GM06990 (cell line): ENCODE results near the gene RPL36.

Experiments used
- DNase-seq: peaks from one replicate; pipeline ENCODE4 v3.0.0-alpha.2; 2011; ENCODE audit not compliant: insufficient read length; ENCODE audit errors: extremely low read depth
- H3K27me3 ChIP-seq: replicated peaks from 2 replicates; pipeline ENCODE4 v1.6.0; 2011; ENCODE audit warnings: low read length; ENCODE audit not compliant: control insufficient read depth, insufficient read depth
- H3K36me3 ChIP-seq: 2 replicates; pipeline ENCODE4 v1.5.1; 2011; ENCODE audit warnings: low read length; ENCODE audit not compliant: control insufficient read depth, insufficient read depth
- H3K4me3 ChIP-seq: replicated peaks from 2 replicates; pipeline ENCODE4 v1.5.1; 2011; ENCODE audit warnings: low read depth, mild to moderate bottlenecking, control low read depth, low read length
- TF ChIP-seq, protein P1 (sequence below): IDR thresholded peaks from 2 replicates; pipeline ENCODE4 v1.5.1; 2011; ENCODE audit warnings: low read length, control low read depth, mild to moderate bottlenecking, inconsistent platforms; ENCODE audit not compliant: insufficient read depth, poor library complexity, severe bottlenecking

Gene RPL36

DNA sequence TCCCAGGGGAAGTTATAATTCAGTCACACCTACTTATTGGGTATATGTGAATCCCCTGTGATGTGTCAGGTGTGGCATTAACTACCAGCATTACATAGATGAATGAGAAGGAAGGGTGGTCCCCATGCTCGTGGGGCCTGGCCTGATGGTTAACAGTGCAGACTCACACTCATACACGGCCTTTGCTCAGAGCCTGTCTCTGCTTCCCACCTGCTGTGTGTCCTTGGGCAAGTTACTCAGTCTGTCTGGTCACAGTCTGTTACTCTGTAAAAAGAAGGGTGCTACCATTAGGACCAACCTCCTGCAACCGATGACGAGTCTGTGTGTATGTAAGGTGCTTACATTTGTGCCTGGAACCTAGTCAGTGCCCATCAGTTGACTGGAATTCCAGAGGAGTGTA is 43.4 kb upstream of the RPL36 start:
- Histone ChIP-seq H3K27me3 (no peaks in the 10 kb centered on the region), H3K36me3 (peaks cover 50% of the 10 kb centered on the region), H3K4me3 (no peak overlapping the region)
- DNase-seq, result no peak
- TF ChIP-seq, protein P1, sequence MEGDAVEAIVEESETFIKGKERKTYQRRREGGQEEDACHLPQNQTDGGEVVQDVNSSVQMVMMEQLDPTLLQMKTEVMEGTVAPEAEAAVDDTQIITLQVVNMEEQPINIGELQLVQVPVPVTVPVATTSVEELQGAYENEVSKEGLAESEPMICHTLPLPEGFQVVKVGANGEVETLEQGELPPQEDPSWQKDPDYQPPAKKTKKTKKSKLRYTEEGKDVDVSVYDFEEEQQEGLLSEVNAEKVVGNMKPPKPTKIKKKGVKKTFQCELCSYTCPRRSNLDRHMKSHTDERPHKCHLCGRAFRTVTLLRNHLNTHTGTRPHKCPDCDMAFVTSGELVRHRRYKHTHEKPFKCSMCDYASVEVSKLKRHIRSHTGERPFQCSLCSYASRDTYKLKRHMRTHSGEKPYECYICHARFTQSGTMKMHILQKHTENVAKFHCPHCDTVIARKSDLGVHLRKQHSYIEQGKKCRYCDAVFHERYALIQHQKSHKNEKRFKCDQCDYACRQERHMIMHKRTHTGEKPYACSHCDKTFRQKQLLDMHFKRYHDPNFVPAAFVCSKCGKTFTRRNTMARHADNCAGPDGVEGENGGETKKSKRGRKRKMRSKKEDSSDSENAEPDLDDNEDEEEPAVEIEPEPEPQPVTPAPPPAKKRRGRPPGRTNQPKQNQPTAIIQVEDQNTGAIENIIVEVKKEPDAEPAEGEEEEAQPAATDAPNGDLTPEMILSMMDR, result no peak

DNA sequence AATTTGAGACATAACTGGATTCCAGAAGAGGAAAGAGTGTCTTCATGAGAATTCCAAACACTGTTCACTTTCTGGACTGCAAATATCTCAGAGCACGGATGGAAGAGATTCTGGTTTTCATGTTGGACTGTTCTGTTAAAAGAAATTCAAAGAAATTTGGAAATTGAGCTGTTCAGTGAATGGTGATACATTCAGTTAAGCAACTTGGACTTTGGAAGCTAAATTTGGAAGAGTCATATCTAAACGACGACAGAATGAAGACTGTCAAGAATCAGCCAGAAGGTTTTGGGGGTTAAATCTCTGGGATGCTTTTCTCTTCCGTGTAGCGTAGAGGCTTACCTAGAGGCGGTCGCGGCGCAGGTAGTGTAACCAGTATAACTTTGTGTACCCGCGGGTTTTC is 41.6 kb upstream of the RPL36 start:
- Histone ChIP-seq H3K27me3 (no peaks in the 10 kb centered on the region), H3K36me3 (peaks cover 54% of the 10 kb centered on the region), H3K4me3 (no peak overlapping the region)
- no peak for DNase-seq
- TF ChIP-seq, protein P1, result no peak

DNA sequence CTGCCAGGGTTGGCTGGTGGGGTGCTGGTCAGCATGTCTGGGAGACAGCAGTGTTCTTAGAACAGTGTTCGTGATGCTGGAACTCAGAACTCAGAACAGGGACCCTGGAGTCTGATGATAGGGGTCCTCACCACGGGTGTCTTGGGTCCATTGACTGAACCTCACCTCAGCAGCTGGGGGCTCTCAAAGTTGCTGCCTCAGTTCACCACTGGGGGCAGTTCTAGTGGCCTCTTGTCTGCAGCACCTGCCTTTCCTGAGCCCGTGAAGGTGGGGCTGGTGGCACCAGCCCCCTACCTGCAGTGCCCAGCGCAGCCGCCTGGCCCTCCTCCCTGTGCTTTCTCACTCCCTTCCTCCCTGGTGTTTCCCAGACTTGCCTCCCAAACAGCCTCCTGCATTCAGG is 38.7 kb upstream of the RPL36 start:
- DNase-seq, result no peak
- no peaks in the 10 kb centered on the region for H3K27me3 ChIP-seq
- H3K36me3 ChIP-seq, result peaks cover 53% of the 10 kb centered on the region
- TF ChIP-seq, protein P1, result no peak
- no peak overlapping the region for H3K4me3 ChIP-seq

GRCh38 chr19:5652261-5652660 is 37.8 kb upstream of the RPL36 start:
- DNase-seq, result no peak
- no peaks in the 10 kb centered on the region for H3K27me3 ChIP-seq
- no peak overlapping the region for H3K4me3 ChIP-seq
- H3K36me3 ChIP-seq, result peaks cover 47% of the 10 kb centered on the region
- TF ChIP-seq, protein P1, result no peak

DNA sequence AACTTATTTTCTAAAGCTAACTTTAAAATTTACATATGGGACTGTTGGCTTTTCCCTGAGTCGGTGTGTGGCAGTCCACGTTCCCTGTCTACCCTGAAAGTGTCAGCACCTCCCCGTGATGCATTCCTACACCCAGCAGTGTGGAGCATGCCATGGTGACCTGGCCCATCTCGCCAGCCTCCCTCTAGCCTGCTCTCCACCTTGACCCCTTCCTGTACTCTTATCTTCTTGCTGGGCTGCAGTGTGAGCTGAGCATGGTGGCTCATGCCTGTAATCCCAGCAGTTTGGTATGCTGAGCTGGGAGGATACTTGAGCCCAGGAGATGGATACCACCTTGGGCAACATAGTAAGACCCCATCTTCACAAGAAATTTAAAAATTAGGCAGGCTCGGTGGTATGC is 35.2 kb upstream of the RPL36 start:
- TF ChIP-seq, protein P1, result no peak
- H3K4me3 ChIP-seq, result no peak overlapping the region
- H3K27me3 ChIP-seq, result no peaks in the 10 kb centered on the region
- H3K36me3 ChIP-seq, result peaks cover 40% of the 10 kb centered on the region
- no peak for DNase-seq

DNA sequence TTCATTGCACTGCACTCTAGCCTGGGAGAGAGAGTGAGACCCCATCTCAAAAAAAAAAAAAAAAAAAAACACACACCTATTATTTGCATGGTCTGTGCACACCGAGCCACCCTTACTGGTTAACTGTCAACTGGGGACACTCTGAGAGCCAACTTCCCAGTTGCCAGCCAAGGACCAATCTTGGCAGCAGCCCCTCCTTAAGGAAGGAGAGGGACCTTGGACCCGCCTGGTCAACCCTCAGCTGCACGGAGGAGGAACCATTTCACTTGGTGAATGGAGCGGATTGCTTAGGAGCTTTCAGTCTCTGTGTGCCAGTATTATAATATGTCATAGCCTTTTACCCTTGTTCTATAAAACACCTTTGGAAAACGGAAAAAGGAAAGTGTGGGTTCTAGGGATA is 34.7 kb upstream of the RPL36 start:
- DNase-seq, result no peak
- TF ChIP-seq, protein P1, result no peak
- Histone ChIP-seq H3K27me3 (no peaks in the 10 kb centered on the region), H3K4me3 (no peak overlapping the region), H3K36me3 (peaks cover 38% of the 10 kb centered on the region)
